GM19397 (cell line): ENCODE data around the gene NUDT9.
"Not testable (repeated sequence)": the region's sequence is repeated elsewhere in the genome, so short reads cannot be mapped to it uniquely, and the experiment has no call there.

Experiments used
- ATAC-seq: cut with Tn5 transposase; IDR thresholded peaks from one replicate; pipeline ENCODE4 v1.9.1; 2021; ENCODE audit warnings: mild to moderate bottlenecking, moderate library complexity; ENCODE audit not compliant: unreplicated experiment

NUDT9 gene, protein sequence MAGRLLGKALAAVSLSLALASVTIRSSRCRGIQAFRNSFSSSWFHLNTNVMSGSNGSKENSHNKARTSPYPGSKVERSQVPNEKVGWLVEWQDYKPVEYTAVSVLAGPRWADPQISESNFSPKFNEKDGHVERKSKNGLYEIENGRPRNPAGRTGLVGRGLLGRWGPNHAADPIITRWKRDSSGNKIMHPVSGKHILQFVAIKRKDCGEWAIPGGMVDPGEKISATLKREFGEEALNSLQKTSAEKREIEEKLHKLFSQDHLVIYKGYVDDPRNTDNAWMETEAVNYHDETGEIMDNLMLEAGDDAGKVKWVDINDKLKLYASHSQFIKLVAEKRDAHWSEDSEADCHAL

DNA sequence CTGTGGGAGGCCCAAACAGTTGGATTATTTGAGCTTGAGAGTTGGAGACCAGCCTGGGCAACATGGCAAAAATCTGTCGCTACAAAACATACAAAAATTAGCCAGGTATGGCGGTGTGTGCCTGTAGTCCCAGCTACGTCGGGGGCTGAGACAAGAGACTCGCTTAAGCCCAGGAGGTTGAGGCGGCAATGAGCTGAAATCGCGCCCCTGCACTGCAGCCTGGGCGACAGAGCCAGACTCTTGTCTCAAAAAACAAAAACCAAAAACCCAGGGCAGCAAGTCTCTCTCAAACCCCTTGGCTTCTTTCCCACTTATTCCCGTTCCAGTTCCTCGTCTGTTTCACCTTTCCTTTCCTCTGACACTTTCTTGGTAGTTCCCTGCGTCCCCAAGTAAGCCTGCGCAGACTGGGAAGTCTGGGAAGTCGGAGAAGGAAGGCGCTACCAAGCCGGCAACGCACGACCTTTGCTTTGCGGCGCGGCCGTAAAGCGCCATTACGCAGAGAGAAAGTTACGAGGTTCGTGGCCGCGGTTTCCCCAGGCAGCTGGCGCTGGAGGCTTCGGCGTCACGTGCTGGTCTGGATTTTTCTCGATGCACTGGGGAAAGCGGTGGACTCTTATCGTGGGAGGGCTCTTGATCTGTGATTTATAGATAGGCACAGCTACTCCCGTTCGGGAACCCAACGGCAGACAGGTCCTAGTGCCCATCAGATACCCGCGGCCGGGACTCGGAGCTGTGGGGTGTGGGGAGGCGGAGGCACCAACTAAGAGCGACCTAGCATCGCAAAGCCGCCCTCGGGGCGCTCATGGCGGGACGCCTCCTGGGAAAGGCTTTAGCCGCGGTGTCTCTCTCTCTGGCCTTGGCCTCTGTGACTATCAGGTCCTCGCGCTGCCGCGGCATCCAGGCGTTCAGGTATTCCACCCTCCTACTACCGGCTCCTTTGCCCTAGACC is at the start of gene NUDT9:
NUDT9 (plus strand) TSS at position 470 of the 949 bp plus-strand sequence; CDS start at position 803, 333 bp downstream.
- peak; percentile 88 for ATAC-seq

DNA sequence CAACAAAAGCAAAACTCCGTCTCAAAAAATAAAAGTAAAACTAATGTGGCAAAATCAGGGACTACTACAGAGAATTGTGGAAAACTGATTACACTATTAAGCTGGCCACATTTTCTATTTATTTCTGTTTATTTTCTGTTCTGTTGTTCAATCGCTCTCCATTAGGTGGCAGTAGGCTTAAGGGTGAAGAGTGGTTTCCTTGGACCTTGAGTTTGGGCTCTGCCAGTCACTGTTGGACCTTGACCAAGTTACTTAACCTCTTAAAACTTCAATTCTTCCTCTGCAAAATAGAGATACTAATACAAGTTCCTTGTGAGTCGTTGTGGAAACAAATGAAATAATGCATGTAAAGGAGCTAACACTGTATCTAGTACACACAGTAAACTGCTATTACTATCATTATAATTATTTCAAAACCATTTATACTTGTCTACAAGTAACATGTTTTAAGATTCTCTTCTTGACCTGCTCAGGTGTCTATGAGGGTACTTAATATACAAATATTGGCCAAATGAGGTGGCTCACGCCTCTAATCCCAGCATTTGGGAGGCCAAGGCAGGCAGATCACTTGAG is 46.6 kb upstream of the NUDT9 start:
- ATAC-seq: no peak

DNA sequence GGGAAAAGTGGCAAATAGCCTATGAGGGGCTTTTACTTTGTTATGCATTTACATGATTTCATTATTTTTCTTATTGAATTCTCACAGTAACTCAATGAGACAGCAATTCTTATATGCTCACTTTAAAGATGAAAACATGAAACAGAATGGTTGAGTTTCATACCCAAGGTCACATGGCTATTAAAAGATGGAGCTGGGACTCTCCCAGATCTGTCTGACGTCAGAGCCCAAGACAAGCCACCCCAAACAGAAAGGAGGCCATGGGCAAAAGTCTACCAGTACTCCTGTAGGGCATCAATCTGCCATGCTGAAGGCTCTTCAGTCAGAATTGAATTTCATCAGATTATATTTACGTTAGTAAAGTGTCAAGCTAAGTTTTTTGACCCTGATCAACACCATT is 44.6 kb upstream of the NUDT9 start:
- no peak for ATAC-seq

DNA sequence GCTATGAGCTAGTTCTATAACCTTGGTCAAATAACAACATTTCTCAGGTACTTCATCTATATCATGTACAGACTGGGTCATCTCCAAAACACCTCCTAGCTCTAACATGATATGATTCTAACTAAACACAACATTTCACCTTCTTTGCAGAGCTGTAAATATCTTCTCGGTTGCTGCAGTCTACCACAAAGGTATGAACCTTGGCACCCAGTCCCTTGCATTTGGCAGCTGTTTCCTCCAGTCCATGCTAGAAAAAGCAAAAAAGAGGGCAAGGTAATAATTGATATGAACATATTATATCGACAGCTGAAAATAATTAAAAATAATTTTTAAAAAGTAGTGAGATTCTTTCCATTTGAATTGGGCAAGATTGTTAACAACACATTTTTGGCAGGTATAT is 40.3 kb upstream of the NUDT9 start:
- no peak for ATAC-seq

DNA sequence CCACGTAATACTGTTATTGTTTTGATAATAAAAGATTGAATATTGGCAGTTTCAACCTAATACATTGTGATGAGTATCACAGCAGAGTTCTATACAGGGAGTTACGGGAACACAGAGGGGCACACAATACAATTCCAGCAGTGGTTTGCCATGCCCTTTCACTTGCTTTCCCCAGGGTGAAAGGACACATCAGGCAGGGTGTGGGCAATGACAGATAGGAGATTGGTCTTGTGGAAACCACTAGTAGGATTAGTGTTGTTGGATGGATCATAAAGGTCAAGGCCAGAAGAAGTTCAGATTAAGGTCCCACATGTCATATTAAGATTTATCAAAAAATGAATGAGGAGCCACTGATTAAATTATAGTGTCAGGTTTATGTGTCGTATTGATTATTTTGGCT is 39.4 kb upstream of the NUDT9 start:
- no peak for ATAC-seq

DNA sequence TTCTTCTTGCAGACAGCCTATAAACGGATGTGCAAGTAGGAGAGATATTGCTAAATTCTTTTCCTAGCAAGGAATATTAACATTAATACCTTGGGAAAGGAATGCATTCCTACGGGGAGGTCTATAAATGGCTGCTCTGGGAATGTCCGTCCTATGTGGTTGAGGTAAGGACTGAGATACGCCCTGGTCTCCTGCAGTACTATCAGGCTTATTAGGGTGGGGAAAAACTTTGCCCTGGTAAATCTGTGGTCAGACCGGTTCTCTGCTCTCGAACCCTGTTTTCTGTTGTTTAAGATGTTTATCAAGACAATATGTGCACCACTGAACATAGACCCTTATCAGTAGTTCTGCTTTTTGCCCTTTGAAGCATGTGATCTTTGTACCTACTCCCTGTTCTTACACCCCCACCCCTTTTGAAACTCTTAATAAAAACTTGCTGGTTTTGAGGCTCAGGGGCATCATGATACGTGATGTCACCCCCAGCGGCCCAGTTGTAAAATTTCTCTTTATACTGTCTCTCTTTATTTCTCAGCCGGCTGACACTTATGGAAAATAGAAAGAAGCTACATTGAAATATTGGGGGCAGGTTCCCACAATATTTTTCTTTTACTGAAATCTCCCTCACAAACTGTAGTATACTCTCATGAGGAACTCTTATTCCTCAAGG is 37.8 kb upstream of the NUDT9 start:
- not testable (repeated sequence) for ATAC-seq

DNA sequence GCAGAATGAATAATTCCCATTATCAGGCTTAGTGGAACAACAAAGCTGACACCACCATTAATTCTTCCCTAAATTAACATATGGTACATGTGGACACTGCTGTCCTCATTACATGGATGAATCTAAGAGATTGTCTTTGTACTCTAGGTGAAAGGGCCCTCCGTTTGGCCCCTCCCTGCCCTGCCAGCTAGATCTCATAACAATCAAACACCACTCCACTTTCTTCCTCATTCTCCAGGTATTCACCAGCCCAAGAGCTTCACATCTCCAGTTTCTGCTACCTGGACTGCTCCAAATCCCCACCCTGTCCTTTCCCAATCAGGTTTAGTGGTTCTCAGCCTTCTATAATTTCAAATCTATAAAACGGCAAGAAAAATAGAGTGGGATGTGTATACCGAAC is 35.1 kb upstream of the NUDT9 start:
- ATAC-seq: no peak

DNA sequence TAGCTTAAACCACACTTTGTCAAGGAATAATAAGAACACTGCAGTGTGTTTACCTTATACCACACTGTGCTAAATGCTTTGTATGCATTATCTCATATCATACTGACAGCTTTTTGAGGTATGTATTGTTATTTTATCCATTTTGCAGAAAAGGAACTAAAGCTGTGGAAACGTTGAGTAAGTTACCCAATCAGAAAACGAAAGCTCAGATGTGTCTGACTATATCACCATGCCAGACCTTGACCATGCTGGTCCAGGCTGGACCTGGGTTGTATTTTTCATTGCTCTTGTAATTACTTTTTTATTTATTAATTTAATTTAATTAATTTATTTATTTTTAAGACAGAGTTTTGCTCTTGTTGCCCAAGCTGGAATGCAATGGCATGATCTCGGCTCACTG is 33.5 kb upstream of the NUDT9 start:
- no peak for ATAC-seq

DNA sequence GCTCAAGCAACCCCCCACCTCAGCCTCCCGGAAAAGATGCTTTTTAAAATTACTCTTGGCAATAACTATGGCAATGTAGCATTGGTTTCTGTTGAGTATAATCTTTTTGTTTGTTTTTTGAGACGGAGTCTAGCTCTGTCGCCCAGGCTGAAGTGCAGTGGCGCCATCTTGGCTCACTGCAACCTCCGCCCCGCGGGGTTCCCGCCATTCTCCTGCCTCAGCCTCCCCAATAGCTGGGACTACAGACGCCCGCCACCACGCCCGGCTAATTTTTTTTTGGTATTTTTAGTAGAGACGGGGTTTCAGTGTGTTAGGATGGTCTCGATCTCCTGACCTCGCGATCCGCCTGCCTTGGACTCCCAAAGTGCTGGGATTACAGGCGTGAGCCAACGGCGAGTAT is 32.3 kb upstream of the NUDT9 start:
- not testable (repeated sequence) for ATAC-seq

DNA sequence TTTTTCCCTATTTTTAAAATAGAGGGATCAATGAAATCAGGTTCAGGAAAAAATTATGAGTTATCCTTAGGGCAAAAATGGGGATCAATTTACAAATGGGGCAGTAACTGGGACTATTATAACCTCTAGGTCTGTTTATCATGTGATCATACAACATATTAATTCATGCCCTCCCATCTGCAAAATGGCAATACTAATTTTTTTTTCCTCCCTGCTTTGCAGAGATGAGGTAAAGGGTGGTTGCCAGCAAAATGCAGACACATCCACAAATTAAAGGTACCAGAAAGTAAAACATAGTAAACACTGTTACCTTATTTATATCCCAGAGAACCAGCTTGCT is 31.9 kb upstream of the NUDT9 start:
- ATAC-seq: no peak

DNA sequence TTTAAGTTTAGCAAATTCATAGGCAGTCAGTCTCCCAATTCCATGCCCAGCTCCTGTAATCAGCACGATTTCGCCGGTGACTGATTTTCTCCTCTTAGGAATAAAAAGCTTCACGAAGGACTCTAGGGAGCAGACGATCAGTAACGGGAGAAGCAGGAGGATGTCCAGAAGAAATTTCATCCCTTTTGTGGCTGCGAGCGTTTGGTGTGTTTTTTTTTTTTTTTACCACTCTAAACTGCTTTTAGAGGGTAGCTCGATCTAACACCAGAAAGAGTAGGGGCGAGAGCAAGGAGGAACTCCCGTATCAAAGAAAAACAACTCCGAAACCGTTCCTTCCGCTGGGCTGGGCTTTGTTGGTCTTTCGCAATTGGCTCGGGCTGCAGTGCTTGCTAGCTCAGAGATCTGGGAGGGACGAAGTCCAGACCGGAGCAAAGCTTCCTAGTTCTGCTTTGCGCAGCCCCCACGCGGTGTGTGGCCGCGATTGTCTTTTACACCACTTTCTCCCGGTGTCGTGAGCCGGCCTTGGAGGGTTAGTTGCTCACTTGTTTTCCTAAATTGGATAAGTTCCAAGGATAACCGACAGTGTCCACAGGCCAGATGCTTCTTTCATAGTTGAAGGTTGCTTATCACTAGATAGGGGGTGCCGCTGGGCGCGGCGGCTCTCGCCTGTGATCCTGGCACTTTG is 31.3 kb upstream of the NUDT9 start, which contains the start of gene HSD17B11:
HSD17B11 (minus strand) TSS at position 298 of the 685 bp plus-strand sequence; CDS start at position 180, 118 bp downstream.
- ATAC-seq: peak; percentile 100

DNA sequence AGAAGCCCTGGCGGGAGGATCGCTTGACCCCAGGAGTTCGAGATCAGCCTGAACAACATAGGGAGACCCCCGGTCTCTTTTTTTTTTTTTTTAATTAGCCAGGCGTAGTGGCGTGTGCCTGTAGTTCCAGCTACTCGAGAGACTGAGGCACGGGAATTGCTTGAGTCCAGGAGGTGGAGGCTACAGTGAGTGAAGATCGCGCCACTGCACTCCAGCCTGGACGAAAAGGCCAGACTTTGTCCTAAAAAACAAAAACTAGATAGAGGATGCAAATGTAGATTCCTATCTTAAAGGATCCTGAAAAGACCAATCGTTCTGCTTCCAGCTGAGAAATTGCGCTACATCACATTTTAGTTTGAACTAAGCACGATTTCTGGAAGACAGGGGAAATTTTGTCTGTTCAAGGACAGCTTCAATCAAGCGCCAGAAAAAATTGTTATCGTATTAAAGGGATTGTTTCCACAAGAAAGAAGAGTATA is 30.8 kb upstream of the NUDT9 start:
- peak; percentile 5 for ATAC-seq

DNA sequence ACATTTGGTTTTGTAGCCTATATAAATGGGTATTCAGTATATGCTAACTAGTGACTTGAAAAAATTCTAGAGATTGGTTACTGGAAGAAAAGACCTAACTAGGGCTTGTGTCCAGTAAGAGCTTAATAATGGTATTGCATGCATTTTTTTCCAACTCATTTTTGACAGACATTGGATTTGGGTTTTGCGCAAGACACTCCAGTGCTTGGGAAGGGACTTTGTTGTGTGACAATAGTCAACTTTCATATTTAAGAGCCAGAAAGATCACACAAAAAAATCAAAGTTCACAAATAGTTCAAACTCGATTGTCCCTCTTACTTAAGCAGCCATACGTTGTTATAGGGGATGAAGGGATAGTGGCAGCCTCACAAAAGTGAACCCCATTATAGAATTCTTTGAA is 30.2 kb upstream of the NUDT9 start:
- ATAC-seq: no peak

DNA sequence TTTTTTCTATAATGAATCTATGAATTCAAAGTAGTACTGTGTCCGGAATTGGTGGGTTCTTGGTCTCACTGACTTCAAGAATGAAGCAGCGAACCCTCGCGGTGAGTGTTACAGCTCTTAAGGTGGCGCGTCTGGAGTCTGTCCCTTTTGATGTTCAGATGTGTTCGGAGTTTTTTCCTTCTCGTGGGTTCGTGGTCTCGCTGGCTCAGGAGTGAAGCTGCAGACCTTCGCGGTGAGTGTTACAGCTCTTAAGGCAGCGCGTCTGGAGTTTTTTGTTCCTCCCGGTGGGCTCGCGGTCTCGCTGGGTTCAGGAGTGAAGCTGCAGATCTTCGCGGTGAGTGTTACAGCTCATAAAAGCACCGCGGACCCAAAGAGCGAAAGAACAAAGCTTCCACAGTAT is 27.3 kb upstream of the NUDT9 start:
- ATAC-seq: not testable (repeated sequence)

DNA sequence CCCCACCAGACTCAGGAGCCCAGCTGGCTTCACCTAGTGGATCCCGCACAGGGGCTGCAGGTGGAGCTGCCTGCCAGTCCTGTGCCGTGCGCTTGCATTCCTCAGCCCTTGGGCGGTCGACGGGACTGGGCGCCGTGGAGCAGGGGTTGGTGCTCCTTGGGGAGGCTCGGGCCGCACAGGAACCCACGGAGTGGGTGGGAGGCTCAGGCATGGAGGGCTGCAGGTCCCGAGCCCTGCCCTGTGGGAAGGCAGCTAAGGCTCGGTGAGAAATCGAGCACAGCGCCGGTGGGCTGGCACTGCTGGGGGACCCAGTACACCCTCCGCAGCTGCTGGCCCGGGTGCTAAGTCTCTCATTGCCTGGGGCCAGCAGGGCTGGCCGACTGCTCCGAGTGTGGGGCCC is 26.5 kb upstream of the NUDT9 start:
- not testable (repeated sequence) for ATAC-seq

DNA sequence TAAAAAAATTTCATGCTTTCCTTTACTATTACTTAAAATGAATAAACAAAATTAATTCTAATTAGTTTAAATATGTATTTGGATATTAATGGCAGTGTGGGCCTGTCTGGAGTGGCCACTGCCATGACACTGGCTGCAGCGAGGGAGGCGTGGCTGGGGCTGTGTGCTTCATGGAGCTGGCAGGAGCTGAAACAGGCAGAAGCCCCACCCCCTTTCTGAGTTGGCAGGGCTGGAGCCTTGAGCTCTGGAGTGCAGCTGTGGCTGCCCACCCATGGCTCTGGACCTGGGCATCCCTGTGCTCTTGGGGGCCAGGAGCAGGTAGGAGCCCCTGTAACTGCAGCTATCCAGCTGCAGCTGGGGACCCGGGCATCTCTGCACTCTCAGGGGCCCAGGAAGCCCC is 23.2 kb upstream of the NUDT9 start:
- no peak for ATAC-seq

DNA sequence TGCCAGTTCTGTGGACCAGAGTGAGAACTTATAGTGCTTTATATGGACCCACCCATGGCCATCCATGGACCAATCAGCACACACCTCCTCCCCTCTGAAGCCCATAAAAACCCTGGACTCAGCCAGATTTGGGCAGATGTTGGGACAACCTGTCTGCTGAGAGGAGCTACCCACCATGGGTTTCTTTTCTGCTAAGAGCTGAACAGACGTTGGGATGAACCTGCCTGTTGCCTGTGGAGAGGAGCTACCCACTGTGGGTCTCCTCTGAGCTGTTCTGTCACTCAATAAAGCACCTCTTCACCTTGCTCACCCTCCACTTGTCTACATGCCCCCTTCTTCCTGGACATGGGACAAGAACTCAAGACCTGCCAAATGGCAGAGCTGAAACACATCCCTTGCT is 22.4 kb upstream of the NUDT9 start:
- no peak for ATAC-seq

DNA sequence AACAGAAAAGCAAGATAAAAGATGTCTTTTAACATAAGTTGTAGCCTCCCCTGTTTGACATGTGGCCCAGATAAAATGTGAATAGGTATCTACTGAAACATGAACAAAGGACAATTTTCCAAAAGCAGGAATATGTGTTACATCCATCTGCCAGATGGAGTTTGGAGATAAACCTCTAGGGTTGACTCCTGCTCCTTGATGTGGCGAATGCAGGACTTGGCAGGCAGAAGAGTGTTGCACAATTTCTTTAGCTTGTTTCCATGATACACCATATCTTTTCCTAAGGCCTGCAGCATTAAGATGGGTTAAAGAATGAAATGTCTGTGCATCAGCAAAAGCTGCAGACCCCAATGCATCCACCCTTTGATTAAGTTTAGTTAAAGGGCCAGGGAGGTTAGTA is 18.6 kb upstream of the NUDT9 start:
- ATAC-seq: not testable (repeated sequence)

DNA sequence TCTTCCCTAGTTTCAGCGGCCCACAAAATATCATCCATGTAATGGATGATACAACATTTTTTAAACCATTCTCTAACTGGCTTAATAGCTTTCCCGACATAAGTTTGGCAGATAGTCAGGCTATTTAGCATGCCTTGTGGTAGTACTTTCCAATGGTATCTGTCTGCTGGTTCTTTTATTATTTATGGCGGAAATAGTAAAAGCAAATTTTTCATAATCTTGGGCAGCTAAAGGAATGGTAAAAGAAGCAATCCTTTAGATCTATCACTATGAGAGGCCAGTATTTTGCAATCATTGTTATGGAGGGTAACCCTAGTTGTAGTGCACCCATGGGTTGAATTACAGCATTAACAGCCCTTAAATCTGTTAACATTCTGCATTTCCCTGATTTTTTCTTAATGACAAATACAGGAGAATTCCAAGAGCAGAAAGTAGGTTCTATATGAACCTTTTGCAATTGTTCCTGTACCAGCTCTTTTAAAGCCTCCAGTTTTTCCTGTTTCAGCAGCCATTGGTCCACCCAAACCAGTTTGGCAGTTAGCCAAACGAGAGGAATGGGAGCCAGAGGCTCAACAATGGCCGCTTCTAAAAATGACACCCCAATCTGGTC is 17.1 kb upstream of the NUDT9 start:
- no peak for ATAC-seq

DNA sequence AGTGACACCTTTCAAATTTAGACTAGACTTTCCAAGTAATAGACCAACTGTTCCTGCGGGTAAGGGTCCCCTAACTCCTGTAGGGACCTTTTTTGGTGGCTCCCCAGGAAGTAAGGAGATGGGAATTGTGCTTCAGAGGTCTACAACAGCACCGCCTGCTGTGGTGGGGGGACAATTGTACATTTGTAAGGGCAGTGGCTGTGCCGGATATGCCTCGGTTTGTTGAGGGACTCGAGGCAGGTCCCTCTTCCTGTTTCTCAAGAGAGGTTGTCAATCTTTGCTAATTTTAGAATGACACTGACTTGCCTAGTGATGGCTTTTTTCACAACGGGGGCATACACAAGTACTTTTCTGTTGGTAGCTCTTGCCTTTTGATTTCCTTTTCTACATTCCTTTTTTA is 15.9 kb upstream of the NUDT9 start:
- ATAC-seq: peak; percentile 58
